Measurements from ENCODE around the gene RABAC1.

RABAC1 gene

DNA sequence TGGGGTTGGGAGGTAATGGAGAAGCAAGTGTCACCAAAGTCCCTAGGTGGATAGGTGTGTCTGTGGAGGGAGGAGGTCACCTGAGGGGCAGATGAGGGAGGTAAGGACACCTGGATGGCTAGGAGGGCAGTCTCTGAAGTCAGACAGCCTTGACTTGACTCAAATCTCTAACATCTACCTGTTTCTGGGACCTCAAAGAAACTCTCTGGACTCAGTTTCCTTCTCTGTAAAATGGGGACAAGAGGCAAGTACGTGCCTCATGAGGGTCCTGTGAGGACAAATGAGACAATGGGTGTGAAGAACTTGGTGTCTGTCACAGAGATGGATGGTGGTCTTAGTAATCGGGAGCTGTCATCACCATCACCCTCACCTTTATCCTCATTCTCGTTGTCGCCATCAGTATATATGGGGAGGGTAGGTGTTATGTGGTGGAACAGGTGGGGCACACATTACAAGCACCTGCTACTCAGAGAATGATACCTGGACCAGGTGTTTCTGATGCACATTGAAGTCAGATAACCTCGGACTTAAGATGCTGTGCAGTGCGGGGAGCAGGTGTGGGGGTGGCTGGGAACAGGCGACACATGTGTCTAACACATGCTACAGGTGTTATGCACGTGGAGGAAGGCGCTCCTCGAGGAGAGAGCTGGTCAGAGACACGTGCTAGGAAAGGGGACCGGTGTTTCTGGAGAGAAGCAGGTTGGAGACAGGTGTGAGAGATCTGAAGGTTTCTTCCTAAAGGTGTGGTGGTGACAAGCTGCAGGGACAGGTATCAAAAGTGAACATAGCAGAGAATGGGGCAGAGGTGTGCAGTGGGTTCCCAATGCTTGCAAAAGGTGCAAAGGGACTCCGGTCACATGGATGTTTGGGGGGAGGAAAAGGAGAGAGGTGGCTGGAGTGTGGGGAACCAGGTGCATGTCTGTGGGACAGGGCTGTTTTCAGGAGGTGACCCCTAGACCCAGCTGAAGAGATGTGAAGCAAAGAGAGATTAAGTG is 34.7 kb downstream of the RABAC1 start:
- H3K4me3 ChIP-seq (ENCODE audit: control insufficient read depth, low read depth, low read length), result no peak overlapping the region
- DNase-seq (ENCODE audit: low read depth), result no peak
- TF ChIP-seq, protein P1, sequence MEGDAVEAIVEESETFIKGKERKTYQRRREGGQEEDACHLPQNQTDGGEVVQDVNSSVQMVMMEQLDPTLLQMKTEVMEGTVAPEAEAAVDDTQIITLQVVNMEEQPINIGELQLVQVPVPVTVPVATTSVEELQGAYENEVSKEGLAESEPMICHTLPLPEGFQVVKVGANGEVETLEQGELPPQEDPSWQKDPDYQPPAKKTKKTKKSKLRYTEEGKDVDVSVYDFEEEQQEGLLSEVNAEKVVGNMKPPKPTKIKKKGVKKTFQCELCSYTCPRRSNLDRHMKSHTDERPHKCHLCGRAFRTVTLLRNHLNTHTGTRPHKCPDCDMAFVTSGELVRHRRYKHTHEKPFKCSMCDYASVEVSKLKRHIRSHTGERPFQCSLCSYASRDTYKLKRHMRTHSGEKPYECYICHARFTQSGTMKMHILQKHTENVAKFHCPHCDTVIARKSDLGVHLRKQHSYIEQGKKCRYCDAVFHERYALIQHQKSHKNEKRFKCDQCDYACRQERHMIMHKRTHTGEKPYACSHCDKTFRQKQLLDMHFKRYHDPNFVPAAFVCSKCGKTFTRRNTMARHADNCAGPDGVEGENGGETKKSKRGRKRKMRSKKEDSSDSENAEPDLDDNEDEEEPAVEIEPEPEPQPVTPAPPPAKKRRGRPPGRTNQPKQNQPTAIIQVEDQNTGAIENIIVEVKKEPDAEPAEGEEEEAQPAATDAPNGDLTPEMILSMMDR (conservative IDR thresholded peaks at IDR 0.05; ENCODE audit: control insufficient read depth, insufficient read depth, low read depth, low read length), result no peak

GRCh38 chr19:41923045-41923788 is 35.9 kb downstream of the RABAC1 start:
- DNase-seq (ENCODE audit: low read depth), result no peak
- TF ChIP-seq, protein P1 (conservative IDR thresholded peaks at IDR 0.05; ENCODE audit: control insufficient read depth, insufficient read depth, low read depth, low read length), result no peak
- H3K4me3 ChIP-seq (ENCODE audit: control insufficient read depth, low read depth, low read length), result no peak overlapping the region

- no peak for DNase-seq (ENCODE audit: low read depth)
- TF ChIP-seq, protein P1 (conservative IDR thresholded peaks at IDR 0.05; ENCODE audit: control insufficient read depth, insufficient read depth, low read depth, low read length), result no peak
- no peak overlapping the region for H3K4me3 ChIP-seq (ENCODE audit: control insufficient read depth, low read depth, low read length)
Observed at GRCh38 chr19:41922585-41922984, 36.5 kb downstream of the RABAC1 start.

- no peak for DNase-seq (ENCODE audit: low read depth)
- TF ChIP-seq, protein P1 (conservative IDR thresholded peaks at IDR 0.05; ENCODE audit: control insufficient read depth, insufficient read depth, low read depth, low read length), result no peak
- H3K4me3 ChIP-seq (ENCODE audit: control insufficient read depth, low read depth, low read length), result no peak overlapping the region
Observed at GRCh38 chr19:41921577-41922576, 37.2 kb downstream of the RABAC1 start.

GRCh38 chr19:41920882-41921576 is 38.1 kb downstream of the RABAC1 start:
- DNase-seq (ENCODE audit: low read depth), result no peak

More at GRCh38 chr19:41920882-41921576, 38.1 kb downstream of the RABAC1 start:
- TF ChIP-seq, protein P1 (conservative IDR thresholded peaks at IDR 0.05; ENCODE audit: control insufficient read depth, insufficient read depth, low read depth, low read length), result no peak
- no peak overlapping the region for H3K4me3 ChIP-seq (ENCODE audit: control insufficient read depth, low read depth, low read length)
